Mesenchymal stem cell (in vitro differentiated cells and primary cell): ENCODE results near the gene VIL1.

Experiments used
- DNase-seq: peaks from one replicate; pipeline ENCODE4 v3.0.0-alpha.2; 2013
- H2AFZ ChIP-seq: one replicate; pipeline ENCODE4 v1.6.1; 2013; ENCODE audit warnings: low read depth, mild to moderate bottlenecking, control low read depth, inconsistent platforms, low read length, moderate library complexity
- H2AK5ac ChIP-seq: 2 replicates; pipeline ENCODE4 v1.6.1; 2013; ENCODE audit warnings: low read length, moderate library complexity, mild to moderate bottlenecking, inconsistent platforms; ENCODE audit not compliant: severe bottlenecking
- H2BK120ac ChIP-seq: one replicate; pipeline ENCODE4 v1.6.1; 2013; ENCODE audit warnings: low read depth, mild to moderate bottlenecking, inconsistent platforms, low read length, moderate library complexity
- H2BK12ac ChIP-seq, 2 experiments: one replicate each; pipeline ENCODE4 v1.6.1; 2013; ENCODE audit warnings: inconsistent platforms in 2 of 2, low read length in 2 of 2, mild to moderate bottlenecking in 2 of 2, moderate library complexity in 2 of 2, control low read depth in 1 of 2
- H2BK15ac ChIP-seq: one replicate; pipeline ENCODE4 v1.6.1; 2013; ENCODE audit warnings: mild to moderate bottlenecking, low read depth, inconsistent platforms; ENCODE audit not compliant: poor library complexity, severe bottlenecking
- H2BK5ac ChIP-seq: 2 replicates; pipeline ENCODE4 v1.6.1; 2013; ENCODE audit warnings: low read depth, mild to moderate bottlenecking, low read length, control low read depth, inconsistent platforms; ENCODE audit not compliant: poor library complexity, severe bottlenecking
- H3K14ac ChIP-seq, 2 experiments: one replicate each; pipeline ENCODE4 v1.6.1; 2013; ENCODE audit warnings: inconsistent platforms in 2 of 2, low read length in 2 of 2, control low read depth in 1 of 2, mild to moderate bottlenecking in 1 of 2, moderate library complexity in 1 of 2
- H3K18ac ChIP-seq, 2 experiments: one replicate each; pipeline ENCODE4 v1.6.1; 2013; ENCODE audit warnings: inconsistent platforms in 2 of 2, low read length in 2 of 2, control low read depth in 1 of 2, low read depth in 1 of 2, mild to moderate bottlenecking in 1 of 2
- H3K23ac ChIP-seq, 2 experiments: one replicate each; pipeline ENCODE4 v1.6.1; 2013; ENCODE audit warnings: inconsistent platforms in 2 of 2, low read length in 2 of 2, mild to moderate bottlenecking in 2 of 2, moderate library complexity in 2 of 2, control low read depth in 1 of 2
- H3K27ac ChIP-seq: 2 replicates; pipeline ENCODE4 v1.5.1; 2013; ENCODE audit warnings: mild to moderate bottlenecking, moderate library complexity, low read length, control low read depth, inconsistent platforms; ENCODE audit not compliant: poor library complexity, severe bottlenecking
- H3K27me3 ChIP-seq, 2 experiments: 2 replicates each; pipeline versions ENCODE4 v1.6.1 to v1.7.0; 2013; ENCODE audit warnings: low read length in 2 of 2, mild to moderate bottlenecking in 2 of 2, moderate library complexity in 2 of 2, control low read depth in 1 of 2, inconsistent platforms in 1 of 2; ENCODE audit not compliant: control insufficient read depth in 1 of 2, insufficient read depth in 1 of 2
- H3K36me3 ChIP-seq, 2 experiments: 2 replicates each; pipeline versions ENCODE4 v1.6.1 to v1.7.0; 2013; ENCODE audit warnings: low read length in 2 of 2, control low read depth in 1 of 2, inconsistent platforms in 1 of 2, low read depth in 1 of 2, mild to moderate bottlenecking in 1 of 2; ENCODE audit not compliant: insufficient read depth in 2 of 2, control insufficient read depth in 1 of 2
- H3K4ac ChIP-seq, 2 experiments: one replicate each; pipeline ENCODE4 v1.6.1; 2013; ENCODE audit warnings: inconsistent platforms in 2 of 2, low read length in 2 of 2, mild to moderate bottlenecking in 2 of 2, moderate library complexity in 2 of 2, control low read depth in 1 of 2, low read depth in 1 of 2
- H3K4me1 ChIP-seq: 2 replicates; pipeline ENCODE4 v1.6.1; 2013; ENCODE audit warnings: low read depth, low read length, control low read depth; ENCODE audit not compliant: control insufficient read depth, insufficient read depth
- H3K4me2 ChIP-seq: 2 replicates; pipeline ENCODE4 v1.6.1; 2013; ENCODE audit warnings: low read length, mild to moderate bottlenecking, inconsistent platforms; ENCODE audit not compliant: poor library complexity, severe bottlenecking
- H3K4me3 ChIP-seq, 2 experiments: 2 replicates each; pipeline versions ENCODE4 v1.5.1 to v1.7.0; 2013; ENCODE audit warnings: low read length in 2 of 2, mild to moderate bottlenecking in 2 of 2, control low read depth in 1 of 2, low read depth in 1 of 2; ENCODE audit not compliant: insufficient read depth in 1 of 2
- H3K79me1 ChIP-seq: replicated peaks from 2 replicates; pipeline ENCODE4 v1.6.1; 2013; ENCODE audit warnings: mild to moderate bottlenecking, control low read depth, low read length, inconsistent platforms; ENCODE audit not compliant: poor library complexity, severe bottlenecking
- H3K9ac ChIP-seq: 2 replicates; pipeline ENCODE4 v1.7.0; 2013; ENCODE audit warnings: mild to moderate bottlenecking, low read length, moderate library complexity
- H3K9me3 ChIP-seq: 2 replicates; pipeline ENCODE4 v1.7.0; 2013; ENCODE audit warnings: mild to moderate bottlenecking, low read length; ENCODE audit not compliant: control insufficient read depth
- H4K8ac ChIP-seq: one replicate; pipeline ENCODE4 v1.6.1; 2013; ENCODE audit warnings: inconsistent platforms, mild to moderate bottlenecking, low read length, moderate library complexity
- H4K91ac ChIP-seq: one replicate; pipeline ENCODE4 v1.6.1; 2013; ENCODE audit warnings: mild to moderate bottlenecking, low read length, inconsistent platforms
- WGBS: methylation state at CpG from one replicate; pipeline ENCODE4 v1.1.7; 2013; ENCODE audit warnings: mixed read lengths; 5-methylcytosine and 5-hydroxymethylcytosine counted together

The VIL1 gene

GRCh38 chr2:218397463-218397819, 21.5 kb upstream of the VIL1 start:
- Histone ChIP-seq H3K23ac (peak overlapping the region in 1 of 2 experiments; percentile 98), H3K79me1 (peaks cover 4% of the 10 kb centered on the region), H4K8ac (peak overlapping the region; percentile 90), H2BK5ac (no peak overlapping the region), H3K14ac (peak overlapping the region in 1 of 2 experiments; percentile 57), H4K91ac (peak overlapping the region; percentile 85), H3K36me3 (peaks cover 5 to 11% of the 10 kb centered on the region in 2 experiments), H2AFZ (no peak overlapping the region), H2AK5ac (peak overlapping the region; percentile 71), H3K4me2 (peak overlapping the region; percentile 60), H3K4ac (peak overlapping the region; percentile 24 to 93), H2BK120ac (peak overlapping the region; percentile 99), H3K27me3 (no peaks in the 10 kb centered on the region), H2BK15ac (peak overlapping the region; percentile 57), H3K18ac (peak overlapping the region; percentile 93 to 97), H3K4me3 (peak overlapping the region in 1 of 2 experiments; percentile 84), H3K9ac (peak overlapping the region; percentile 93), H3K9me3 (no peaks in the 10 kb centered on the region), H3K4me1 (peaks cover 50% of the 10 kb centered on the region), H2BK12ac (peak overlapping the region; percentile 20 to 95), H3K27ac (peak overlapping the region; percentile 98)
- 5% methylated on average over 4 of the region's 12 CpGs for WGBS
- DNase-seq: no peak

GRCh38 chr2:218397820-218398436, 21.0 kb upstream of the VIL1 start:
- Histone ChIP-seq H2AFZ (no peak overlapping the region), H3K79me1 (peaks cover 8% of the 10 kb centered on the region), H3K4me2 (peak overlapping the region; percentile 60), H3K27me3 (no peaks in the 10 kb centered on the region), H4K8ac (peak overlapping the region; percentile 90), H2AK5ac (peak overlapping the region; percentile 72), H3K9ac (peak overlapping the region; percentile 93), H2BK15ac (peak overlapping the region; percentile 75), H3K9me3 (no peaks in the 10 kb centered on the region), H3K14ac (peak overlapping the region in 1 of 2 experiments; percentile 11), H2BK120ac (peak overlapping the region; percentile 99), H3K4me1 (peaks cover 54% of the 10 kb centered on the region), H3K36me3 (peaks cover 10 to 16% of the 10 kb centered on the region in 2 experiments), H3K27ac (peak overlapping the region; percentile 98), H3K18ac (peak overlapping the region; percentile 93 to 97), H3K4me3 (peak overlapping the region; percentile 84 to 85), H4K91ac (peak overlapping the region; percentile 53), H3K23ac (peak overlapping the region; percentile 1 to 98), H2BK12ac (peak overlapping the region; percentile 15 to 95), H2BK5ac (no peak overlapping the region), H3K4ac (peak overlapping the region; percentile 3 to 87)
- under 1% methylated on average over 33 of the region's 35 CpGs for WGBS
- peak; percentile 91 for DNase-seq

- Histone ChIP-seq H4K91ac (peak overlapping the region; percentile 96), H3K9me3 (no peaks in the 10 kb centered on the region), H3K4ac (peak overlapping the region; percentile 90 to 99), H3K27ac (peak overlapping the region; percentile 98), H3K27me3 (no peaks in the 10 kb centered on the region), H3K79me1 (peaks cover 11% of the 10 kb centered on the region), H3K4me3 (peak overlapping the region; percentile 84 to 85), H2BK120ac (peak overlapping the region; percentile 75), H3K4me1 (peaks cover 54% of the 10 kb centered on the region), H3K36me3 (peaks cover 18 to 24% of the 10 kb centered on the region in 2 experiments), H3K9ac (peak overlapping the region; percentile 93), H2BK5ac (no peak overlapping the region), H3K23ac (peak overlapping the region in 1 of 2 experiments; percentile 70), H3K18ac (peak overlapping the region; percentile 93 to 97), H3K4me2 (peak overlapping the region; percentile 60), H2AFZ (no peak overlapping the region), H2AK5ac (peak overlapping the region; percentile 81), H2BK15ac (peak overlapping the region; percentile 99), H4K8ac (peak overlapping the region; percentile 93), H2BK12ac (peak overlapping the region; percentile 38 to 95), H3K14ac (peak overlapping the region in 1 of 2 experiments; percentile 72)
- 2% methylated on average over 77 of the region's 95 CpGs for WGBS
- DNase-seq: peak; percentile 84
Observed at GRCh38 chr2:218398437-218399390, 20.2 kb upstream of the VIL1 start.
